PC-3 (cell line): ENCODE data around the gene ERGIC1. TPM values are rescaled to one million over a fixed set of nuclear protein-coding genes. Genes with fewer than 3 reads are reported as not detected.

Experiments
- ATAC-seq: fragments of 200-7000 bp; cut with Tn5 transposase; 2 replicates; pipeline ENCODE4 v1.9.1; 2020; ENCODE audit warnings: mild to moderate bottlenecking, moderate library complexity
- BruUV-seq: library from RNA; stranded (reverse); fragments of 400-500 nt; replicated peaks from 2 replicates; lab custom pipeline; 2021; lab: Mats Ljungman, UMichigan
- CTCF ChIA-PET: fragments of 300-600 bp; sonication (Branson Sonifier 250); formaldehyde crosslinking; loops from one replicate; lab custom pipeline; 2022; ENCODE audit warnings: antibody characterized with exemption; lab: Charles Lee
- POLR2A ChIA-PET: fragments of 300-600 bp; sonication (Branson Sonifier 250); formaldehyde crosslinking; loops from one replicate; lab custom pipeline; 2022; ENCODE audit warnings: antibody characterized with exemption; ENCODE audit not compliant: unreplicated experiment; lab: Charles Lee
- DNase-seq: peaks from one replicate; pipeline ENCODE4 v3.0.0-alpha.2; 2015
- H2AFZ ChIP-seq: fragments of 300-600 bp; sonication (generic); 2 replicates; pipeline ENCODE4 v1.6.0; 2016; ENCODE audit warnings: antibody characterized with exemption, low read length
- H3F3A ChIP-seq: fragments of 300-600 bp; sonication (generic); one replicate; pipeline ENCODE4 v1.6.0; 2017; ENCODE audit warnings: antibody characterized with exemption, low read length, control low read depth, mild to moderate bottlenecking; ENCODE audit not compliant: unreplicated experiment
- H3K27ac ChIP-seq: fragments of 300-600 bp; sonication (generic); 2 replicates; pipeline ENCODE4 v1.5.1; 2016; ENCODE audit warnings: mild to moderate bottlenecking, low read length
- H3K27me3 ChIP-seq: fragments of 300-600 bp; sonication (generic); 2 replicates; pipeline ENCODE4 v1.6.1; 2016; ENCODE audit warnings: low read length, mixed read lengths
- H3K36me3 ChIP-seq: fragments of 300-600 bp; sonication (generic); 2 replicates; pipeline ENCODE4 v1.6.1; 2016; ENCODE audit warnings: low read depth, mixed run types, low read length, mixed read lengths
- H3K4me1 ChIP-seq: fragments of 300-600 bp; sonication (generic); 2 replicates; pipeline ENCODE4 v1.5.1; 2016; ENCODE audit warnings: low read length; ENCODE audit not compliant: insufficient read depth
- H3K4me2 ChIP-seq: fragments of 300-600 bp; sonication (generic); 2 replicates; pipeline ENCODE4 v1.6.0; 2016; ENCODE audit warnings: low read length
- H3K4me3 ChIP-seq: fragments of 300-600 bp; sonication (generic); 2 replicates; pipeline ENCODE4 v1.5.1; 2016; ENCODE audit warnings: mild to moderate bottlenecking, low read length, mixed read lengths
- H3K79me2 ChIP-seq: fragments of 300-600 bp; sonication (generic); 2 replicates; pipeline ENCODE4 v1.6.1; 2017; ENCODE audit warnings: low read length, mixed read lengths
- H3K9ac ChIP-seq: fragments of 300-600 bp; sonication (generic); 2 replicates; pipeline ENCODE4 v1.6.0; 2016; ENCODE audit warnings: mild to moderate bottlenecking, low read length
- H3K9me2 ChIP-seq: fragments of 300-600 bp; sonication (generic); replicated peaks from 2 replicates; pipeline ENCODE4 v1.6.1; 2016; ENCODE audit warnings: mixed run types, low read length, mixed read lengths
- H3K9me3 ChIP-seq: fragments of 300-600 bp; sonication (generic); 2 replicates; pipeline ENCODE4 v1.6.1; 2016; ENCODE audit warnings: low read length, mixed read lengths
- H4K20me1 ChIP-seq: fragments of 300-600 bp; sonication (generic); 2 replicates; pipeline ENCODE4 v1.6.1; 2016; ENCODE audit warnings: low read length, mixed read lengths
- EZH2 ChIP-seq: fragments of 300-600 bp; sonication (generic); IDR thresholded peaks from one replicate; pipeline ENCODE4 v1.6.1; 2017; ENCODE audit warnings: antibody characterized with exemption, mild to moderate bottlenecking, low read length; ENCODE audit not compliant: unreplicated experiment
- EZH2phosphoT487 ChIP-seq: fragments of 300-600 bp; sonication (generic); IDR thresholded peaks from 2 replicates; pipeline ENCODE4 v1.6.1; 2018; ENCODE audit warnings: mild to moderate bottlenecking, antibody characterized with exemption, low read length, borderline replicate concordance
- intact Hi-C: fragments of 100-400 bp; cut with micrococcal nuclease; formaldehyde crosslinking; loops from 2 replicates; pipeline ENCODE4 v1.9.0; 2023
- total RNA-seq: library from RNA; depleted of rRNA; stranded (reverse); fragments of >200 nt; gene quantifications from 2 replicates; pipeline ENCODE4 v1.2.3, GENCODE V29; 2014
- TF ChIP-seq, protein P1 (sequence below): fragments of 300-600 bp; sonication (generic); conservative IDR thresholded peaks from 2 replicates; pipeline ENCODE4 v1.5.1; 2017; ENCODE audit warnings: antibody characterized with exemption, low read depth, mild to moderate bottlenecking, low read length

ERGIC1 gene
- total RNA-seq, 1 experiment from 2014 or later: 148 TPM

DNA sequence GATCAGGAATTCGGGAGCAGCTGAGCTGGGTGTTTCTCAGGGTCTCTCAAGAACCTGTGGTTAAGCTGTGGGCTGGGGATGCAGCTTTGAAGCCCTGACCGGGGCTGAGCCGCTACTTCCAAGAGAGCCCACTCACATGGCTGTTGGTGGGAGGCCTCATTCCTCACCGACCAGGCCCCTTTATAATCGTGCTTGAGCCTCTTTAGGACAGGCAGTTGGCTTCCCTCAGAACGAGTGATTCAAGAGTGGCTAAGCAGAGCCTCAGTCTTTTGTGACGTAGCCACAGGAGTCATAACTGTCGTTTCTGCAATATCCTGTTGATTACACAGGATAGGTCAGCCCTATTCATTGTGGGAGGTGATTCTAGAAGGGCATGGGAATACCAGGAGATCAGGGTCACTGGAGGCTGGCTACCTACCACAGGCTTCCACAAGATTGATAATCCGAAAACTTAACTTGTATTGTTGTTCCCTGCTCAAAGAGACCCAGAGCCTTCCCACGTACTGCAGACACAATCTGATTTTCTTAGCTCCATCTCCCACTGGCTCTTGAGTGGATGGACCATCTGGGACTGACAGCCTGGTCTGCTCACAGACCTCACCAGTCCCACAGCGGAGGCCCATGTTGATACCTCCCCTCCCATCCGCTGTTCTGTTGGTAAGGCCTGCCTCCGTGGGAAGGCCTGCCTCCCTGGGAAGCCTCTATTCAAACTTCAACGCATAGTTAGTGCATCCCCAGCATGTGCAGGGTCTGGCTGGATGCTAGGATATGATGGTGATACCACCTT is 3.0 kb upstream of the ERGIC1 start:
- H3K4me3 ChIP-seq: no peak overlapping the region
- intact Hi-C loops: no loop called here
- H3K9me2 ChIP-seq: no peaks in the 10 kb centered on the region
- no peaks in the 10 kb centered on the region for H3K27me3 ChIP-seq
- H3K27ac ChIP-seq: peak overlapping the region; percentile 78
- H4K20me1 ChIP-seq: no peaks in the 10 kb centered on the region
- ATAC-seq (0 out of 2 replicates have a peak, but pooled peaks have one; percentile 2), DNase-seq (peak; percentile 48)
- 0 out of 2 replicates have a peak overlapping the region, but pooled peaks have one; percentile 3 for H2AFZ ChIP-seq
- H3F3A ChIP-seq: no peaks in the 10 kb centered on the region
- BruUV-seq: no TSS peak
- no peaks in the 10 kb centered on the region for H3K9me3 ChIP-seq
- H3K79me2 ChIP-seq: peaks cover 19% of the 10 kb centered on the region
- no peak for TF ChIP-seq EZH2
- TF ChIP-seq, protein P1, sequence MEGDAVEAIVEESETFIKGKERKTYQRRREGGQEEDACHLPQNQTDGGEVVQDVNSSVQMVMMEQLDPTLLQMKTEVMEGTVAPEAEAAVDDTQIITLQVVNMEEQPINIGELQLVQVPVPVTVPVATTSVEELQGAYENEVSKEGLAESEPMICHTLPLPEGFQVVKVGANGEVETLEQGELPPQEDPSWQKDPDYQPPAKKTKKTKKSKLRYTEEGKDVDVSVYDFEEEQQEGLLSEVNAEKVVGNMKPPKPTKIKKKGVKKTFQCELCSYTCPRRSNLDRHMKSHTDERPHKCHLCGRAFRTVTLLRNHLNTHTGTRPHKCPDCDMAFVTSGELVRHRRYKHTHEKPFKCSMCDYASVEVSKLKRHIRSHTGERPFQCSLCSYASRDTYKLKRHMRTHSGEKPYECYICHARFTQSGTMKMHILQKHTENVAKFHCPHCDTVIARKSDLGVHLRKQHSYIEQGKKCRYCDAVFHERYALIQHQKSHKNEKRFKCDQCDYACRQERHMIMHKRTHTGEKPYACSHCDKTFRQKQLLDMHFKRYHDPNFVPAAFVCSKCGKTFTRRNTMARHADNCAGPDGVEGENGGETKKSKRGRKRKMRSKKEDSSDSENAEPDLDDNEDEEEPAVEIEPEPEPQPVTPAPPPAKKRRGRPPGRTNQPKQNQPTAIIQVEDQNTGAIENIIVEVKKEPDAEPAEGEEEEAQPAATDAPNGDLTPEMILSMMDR: no peak
- TF ChIP-seq EZH2phosphoT487: no peak
- CTCF ChIA-PET: no interaction called here
- H3K4me1 ChIP-seq: peaks cover 26% of the 10 kb centered on the region
- POLR2A ChIA-PET: no interaction called here
- no peaks in the 10 kb centered on the region for H3K36me3 ChIP-seq
- H3K4me2 ChIP-seq: no peak overlapping the region
- H3K9ac ChIP-seq: peak overlapping the region; percentile 51

DNA sequence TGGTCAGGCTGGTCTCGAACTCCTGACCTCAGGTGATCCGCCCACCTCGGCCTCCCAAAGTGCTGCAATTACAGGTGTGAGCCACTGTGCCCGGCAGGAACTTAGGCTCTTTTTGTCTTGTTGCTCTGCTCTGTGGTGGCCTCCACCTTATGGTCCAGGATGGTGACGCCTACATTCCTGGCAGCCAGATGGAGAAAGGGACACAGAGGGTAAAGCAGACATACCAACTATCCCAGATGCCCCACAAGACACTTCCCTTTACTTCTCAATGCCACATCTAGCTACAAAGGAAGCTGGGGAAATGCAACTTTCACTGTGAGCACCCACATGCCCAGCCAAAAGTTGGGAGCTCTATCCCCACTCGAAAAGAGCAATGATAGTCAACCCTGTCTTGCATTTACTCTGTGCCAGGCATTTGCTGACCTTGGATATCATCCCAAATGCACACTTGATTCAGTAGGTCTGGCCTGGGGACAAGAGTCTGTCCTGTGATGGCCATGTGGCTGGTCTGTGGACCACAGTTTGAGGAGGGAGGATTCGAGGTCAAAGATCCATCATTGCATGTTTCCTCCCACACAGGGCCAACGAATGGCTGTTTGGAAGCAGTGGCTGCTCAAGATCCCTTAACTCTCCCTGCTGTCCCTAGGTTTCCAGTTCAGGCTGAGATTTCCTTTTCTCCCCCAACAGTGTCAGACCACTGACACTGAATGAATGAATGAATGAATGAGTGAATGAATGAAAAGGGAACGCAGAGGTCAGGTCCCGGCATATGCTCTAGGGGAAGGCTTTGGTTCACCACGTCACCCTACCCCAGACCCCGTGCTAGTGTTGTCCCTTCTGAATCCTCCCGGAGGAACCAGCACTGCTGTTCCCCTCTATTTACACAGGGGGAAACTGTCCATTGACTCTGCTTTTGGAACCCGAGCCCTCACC is 1.4 kb upstream of the ERGIC1 start:
- ATAC-seq (no peak), DNase-seq (no peak)
- no peak overlapping the region for H3K9ac ChIP-seq
- BruUV-seq: no TSS peak
- H3K9me2 ChIP-seq: no peaks in the 10 kb centered on the region
- H3K79me2 ChIP-seq: peaks cover 35% of the 10 kb centered on the region
- H2AFZ ChIP-seq: no peak overlapping the region
- H3K4me3 ChIP-seq: no peak overlapping the region
- no peaks in the 10 kb centered on the region for H3K36me3 ChIP-seq
- H3K4me1 ChIP-seq: peaks cover 31% of the 10 kb centered on the region
- intact Hi-C loops: no loop called here
- H3K27me3 ChIP-seq: no peaks in the 10 kb centered on the region
- ChIA-PET POLR2A (no interaction called here), CTCF (interaction anchor here (0.7 kb wide), 1 partner anchor 113 kb away, joined by 11 read pairs; no protein-coding TSS in a partner anchor)
- no peaks in the 10 kb centered on the region for H3K9me3 ChIP-seq
- peak overlapping the region; percentile 45 for H3K27ac ChIP-seq
- H4K20me1 ChIP-seq: no peaks in the 10 kb centered on the region
- no peaks in the 10 kb centered on the region for H3F3A ChIP-seq
- TF ChIP-seq EZH2phosphoT487 (no peak), EZH2 (no peak)
- TF ChIP-seq, protein P1: no peak
- no peak overlapping the region for H3K4me2 ChIP-seq
